GM12891 (cell line): ENCODE results near the gene PPP6R3.
A peak's percentile ranks its signal among the peaks of the same experiment; 100 is the strongest.

Experiments
- DNase-seq: peaks from one replicate; pipeline ENCODE4 v3.0.0; 2011; ENCODE audit warnings: low spot score; ENCODE audit not compliant: insufficient read length
- FAIRE-seq: peaks from 2 replicates; lab custom pipeline; 2011; peaks lifted over from hg19 to GRCh38; lab: Jason Lieb, UNC
- PAX5 ChIP-seq: IDR thresholded peaks from 2 replicates; pipeline ENCODE4 v1.6.1; 2011; ENCODE audit warnings: low read length, moderate library complexity, mild to moderate bottlenecking; ENCODE audit not compliant: insufficient read depth, severe bottlenecking
- POLR2A ChIP-seq: IDR thresholded peaks from 2 replicates; pipeline ENCODE4 v1.6.1; 2011; ENCODE audit warnings: low read depth, low read length, control low read depth
- POLR2AphosphoS5 ChIP-seq: IDR thresholded peaks from 2 replicates; pipeline ENCODE4 v1.6.1; 2011; ENCODE audit warnings: low read depth, low read length, control low read depth
- POU2F2 ChIP-seq: IDR thresholded peaks from 2 replicates; pipeline ENCODE4 v1.6.1; 2011; ENCODE audit warnings: low read depth, mild to moderate bottlenecking, control low read depth, low read length, moderate library complexity
- SPI1 ChIP-seq: IDR thresholded peaks from 2 replicates; pipeline ENCODE4 v1.6.1; 2011; ENCODE audit warnings: low read depth, low read length, control low read depth
- TAF1 ChIP-seq: IDR thresholded peaks from 2 replicates; pipeline ENCODE4 v1.6.1; 2011; ENCODE audit warnings: low read depth, low read length, control low read depth

PPP6R3 gene

DNA sequence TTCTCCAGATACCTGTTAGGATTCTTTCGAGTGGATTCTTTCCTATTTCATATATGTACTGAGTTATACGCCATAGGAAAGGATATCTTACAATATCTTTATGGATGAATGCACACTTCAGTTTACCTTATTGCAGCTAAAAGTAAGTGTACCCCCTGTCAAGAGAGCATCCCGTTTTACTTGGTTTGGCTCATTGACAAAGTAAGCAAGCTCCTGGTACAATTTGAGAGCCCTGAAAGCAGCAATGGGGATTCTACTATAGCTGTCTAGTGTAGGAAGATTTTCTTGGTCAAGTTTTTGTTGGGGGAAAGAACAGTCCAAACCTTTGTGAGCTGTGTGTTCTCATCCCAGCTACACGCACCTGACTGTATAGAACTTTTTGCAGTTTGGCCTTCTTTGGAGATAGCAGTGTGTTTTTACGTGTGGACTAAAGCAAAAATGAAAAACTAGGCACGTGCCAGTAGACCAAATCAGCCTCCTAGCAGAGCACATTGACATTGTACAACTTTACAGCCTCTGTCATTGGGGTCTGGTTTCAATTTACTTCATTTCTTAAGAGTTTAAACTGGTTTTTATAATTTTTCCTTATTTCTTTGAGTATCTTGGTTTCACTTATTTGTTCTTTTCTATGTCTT is 44.0 kb downstream of the PPP6R3 start:
- TF ChIP-seq TAF1 (no peak), POLR2A (no peak), POU2F2 (no peak), PAX5 (no peak), POLR2AphosphoS5 (no peak), SPI1 (no peak)
- FAIRE-seq (no peak), DNase-seq (no peak)

DNA sequence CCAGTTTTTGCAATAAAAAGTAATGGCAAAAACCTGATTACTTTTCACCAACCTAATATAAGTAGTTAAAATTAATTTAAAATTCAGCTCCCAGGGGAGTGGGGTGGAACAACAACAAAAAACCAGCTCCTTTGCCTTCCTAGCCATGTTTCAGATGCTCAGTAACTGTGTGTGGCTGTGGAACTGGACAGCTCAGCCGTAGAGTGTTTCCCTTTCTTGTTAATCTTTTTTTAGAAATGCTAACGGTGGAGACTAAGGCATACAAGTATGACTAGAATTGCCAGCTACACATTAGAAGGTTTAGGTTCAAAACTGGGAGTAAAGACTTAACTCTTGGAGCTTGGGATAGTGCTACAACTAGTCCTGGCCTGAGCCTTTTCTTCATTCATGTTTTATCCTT is 45.0 kb downstream of the PPP6R3 start:
- FAIRE-seq (no peak), DNase-seq (no peak)
- TF ChIP-seq POLR2AphosphoS5 (no peak), TAF1 (no peak), POU2F2 (no peak), POLR2A (no peak), SPI1 (no peak), PAX5 (no peak)

DNA sequence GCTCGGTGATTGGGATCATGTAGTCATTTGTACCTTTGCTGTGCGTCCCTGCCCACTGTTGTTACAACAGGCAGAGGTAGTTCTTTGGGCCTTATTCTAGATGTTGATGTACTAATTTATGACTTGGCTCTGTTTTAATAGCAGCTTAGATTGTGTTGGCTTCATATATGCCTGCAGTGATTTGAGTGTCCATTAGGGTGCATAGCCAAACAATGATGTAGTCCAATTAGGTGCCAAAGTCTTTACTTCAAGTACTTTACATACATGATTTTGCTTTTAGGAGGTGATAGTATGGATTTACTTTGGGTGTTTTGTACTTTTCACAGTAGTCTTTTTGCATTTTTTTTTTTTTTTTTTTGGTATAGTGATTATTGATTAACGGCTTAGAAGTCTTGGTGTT is 46.4 kb downstream of the PPP6R3 start:
- FAIRE-seq (no peak), DNase-seq (no peak)
- no peak for TF ChIP-seq PAX5
- no peak for TF ChIP-seq POLR2AphosphoS5
- no peak for TF ChIP-seq POLR2A
- TF ChIP-seq TAF1: no peak
- no peak for TF ChIP-seq POU2F2
- TF ChIP-seq SPI1: no peak

DNA sequence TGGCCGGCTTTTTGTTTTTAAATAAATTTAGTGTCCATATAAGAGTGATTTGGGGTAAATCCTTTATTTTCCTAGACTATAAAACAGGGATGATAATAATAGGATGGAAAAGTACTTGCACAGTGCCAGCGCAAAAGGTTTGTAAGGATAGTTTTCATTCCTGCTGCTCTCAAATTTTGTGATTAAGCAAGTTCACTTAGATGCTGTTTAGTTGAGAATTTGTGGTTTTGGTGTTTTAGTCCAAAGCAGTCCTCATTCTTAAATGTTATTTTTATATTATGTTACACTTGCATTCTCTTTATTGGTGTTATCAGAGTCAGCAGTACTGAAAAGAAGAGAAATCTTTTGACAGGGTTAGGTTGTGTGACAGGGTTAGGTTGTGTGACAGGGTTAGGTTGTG is 47.9 kb downstream of the PPP6R3 start:
- TF ChIP-seq PAX5: no peak
- TF ChIP-seq TAF1: no peak
- TF ChIP-seq POLR2AphosphoS5: no peak
- TF ChIP-seq POLR2A: no peak
- TF ChIP-seq SPI1: no peak
- TF ChIP-seq POU2F2: no peak
- DNase-seq: no peak
- FAIRE-seq: no peak

- TF ChIP-seq TAF1: no peak
- TF ChIP-seq POLR2A: no peak
- no peak for TF ChIP-seq SPI1
- no peak for TF ChIP-seq PAX5
- no peak for TF ChIP-seq POLR2AphosphoS5
- no peak for TF ChIP-seq POU2F2
- FAIRE-seq (no peak), DNase-seq (no peak)
Observed at GRCh38 chr11:68509066-68509465, 48.5 kb downstream of the PPP6R3 start.

- FAIRE-seq (no peak), DNase-seq (no peak)
- no peak for TF ChIP-seq POU2F2
- TF ChIP-seq POLR2A: no peak
Observed at GRCh38 chr11:68513930-68514487, 53.5 kb downstream of the PPP6R3 start.

- FAIRE-seq (no peak), DNase-seq (no peak)
- TF ChIP-seq POLR2AphosphoS5 (no peak), SPI1 (peak; percentile 44)
Observed at GRCh38 chr11:68517121-68517741, 56.7 kb downstream of the PPP6R3 start.

- no peak for DNase-seq
- TF ChIP-seq POLR2A: no peak
- no peak for TF ChIP-seq PAX5
- no peak for TF ChIP-seq TAF1
- no peak for TF ChIP-seq POU2F2
- FAIRE-seq: no peak
Observed at GRCh38 chr11:68518191-68518590, 57.6 kb downstream of the PPP6R3 start.

- TF ChIP-seq POLR2AphosphoS5: no peak
- no peak for TF ChIP-seq POU2F2
- TF ChIP-seq POLR2A: no peak
- TF ChIP-seq PAX5: no peak
- no peak for TF ChIP-seq SPI1
- TF ChIP-seq TAF1: no peak
- DNase-seq (no peak), FAIRE-seq (peak; percentile 45)
Observed at GRCh38 chr11:68521969-68522652, 61.6 kb downstream of the PPP6R3 start.

DNA sequence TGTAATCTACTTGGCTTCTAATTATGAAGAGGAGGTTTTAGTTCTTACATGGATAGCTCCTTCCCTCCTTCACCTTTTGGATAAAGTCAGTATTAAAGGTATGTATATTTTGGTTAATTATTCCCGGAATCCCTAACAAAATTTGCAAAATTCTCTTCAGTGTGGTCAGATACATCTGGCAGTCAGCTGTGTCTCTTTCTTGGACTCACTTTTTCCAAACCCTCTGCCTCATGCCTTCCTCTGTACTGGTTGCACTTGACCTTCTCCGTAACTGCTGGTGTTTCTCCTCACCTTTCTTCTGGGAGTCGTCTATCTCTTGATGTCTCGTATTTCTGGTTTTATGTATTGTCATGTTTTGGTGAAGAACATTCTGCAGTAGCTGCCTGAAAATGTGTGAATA is 62.5 kb downstream of the PPP6R3 start:
- TF ChIP-seq TAF1 (no peak), POLR2A (no peak), PAX5 (no peak), SPI1 (no peak)
- DNase-seq (no peak), FAIRE-seq (no peak)
